Vagina (tissue), 2 donors: Measurements from ENCODE around the gene OLFML2A. TPM values are rescaled to one million over a fixed set of nuclear protein-coding genes. Genes with fewer than 3 reads are reported as not detected.
"Not testable (repeated sequence)": the region's sequence is repeated elsewhere in the genome, so short reads cannot be mapped to it uniquely, and the experiment has no call there.

Source experiments
- DNase-seq, 2 donors: peaks; one replicate each; pipeline ENCODE4 v3.0.0-alpha.2; 2017; ENCODE audit errors: extremely low spot score in 2 of 2
- H3K27ac ChIP-seq: fragments of 200-600 bp; sonication (generic); one replicate; pipeline ENCODE4 v1.5.1; 2019
- H3K27me3 ChIP-seq: fragments of 200-600 bp; sonication (generic); one replicate; pipeline ENCODE4 v1.5.1; 2019
- H3K36me3 ChIP-seq, 2 donors: fragments of 200-600 bp; sonication (generic); one replicate each; pipeline ENCODE4 v1.5.1; 2017 to 2019
- H3K4me1 ChIP-seq: fragments of 200-600 bp; sonication (generic); one replicate; pipeline ENCODE4 v1.5.1; 2019
- H3K4me3 ChIP-seq, 2 donors: fragments of 200-600 bp; sonication (generic); 1 replicate in 1 of 2; 2 replicates in 1 of 2; pipeline ENCODE4 v1.5.1; 2016 to 2019
- H3K9me3 ChIP-seq: fragments of 200-600 bp; sonication (generic); one replicate; pipeline ENCODE4 v1.5.1; 2019
- CTCF ChIP-seq, 3 experiments: fragments of 450-650 bp in 2 of 3; fragments of 200-600 bp in 1 of 3; sonication (generic) in 1 of 3; IDR thresholded peaks; one replicate each; pipeline ENCODE4 v1.5.1; 2017 to 2019; ENCODE audit warnings: antibody characterized with exemption in 3 of 3, mild to moderate bottlenecking in 2 of 3, moderate library complexity in 2 of 3
- POLR2A ChIP-seq, 2 donors: fragments of 450-650 bp; IDR thresholded peaks; one replicate each; pipeline ENCODE4 v1.6.1; 2017; ENCODE audit warnings: antibody characterized with exemption in 2 of 2, mild to moderate bottlenecking in 2 of 2, moderate library complexity in 2 of 2
- POLR2AphosphoS5 ChIP-seq, 2 donors: sonication (generic); formaldehyde crosslinking; IDR thresholded peaks; one replicate each; pipeline ENCODE4 v1.9.0; 2017; ENCODE audit warnings: antibody characterized with exemption in 2 of 2, mild to moderate bottlenecking in 2 of 2, low read depth in 1 of 2; ENCODE audit not compliant: insufficient read depth in 1 of 2
- intact Hi-C: fragments of 100-400 bp; cut with DNase I; formaldehyde crosslinking; loops from one replicate; pipeline ENCODE4 v1.15.1; 2023
- total RNA-seq: library from RNA; depleted of rRNA; stranded (reverse); fragments of >200 nt; gene quantifications from one replicate; pipeline ENCODE4 v1.2.3, GENCODE V29; 2016

The OLFML2A gene
- total RNA-seq, 1 donor from 2014 or later: 39.3 TPM

- no peak for DNase-seq
- no peak overlapping the region for H3K4me3 ChIP-seq
- no peaks in the 10 kb centered on the region for H3K36me3 ChIP-seq
- intact Hi-C loops: no loop called here
- H3K4me1 ChIP-seq: peaks cover 33% of the 10 kb centered on the region
- H3K27me3 ChIP-seq: no peaks in the 10 kb centered on the region
- no peaks in the 10 kb centered on the region for H3K9me3 ChIP-seq
- H3K27ac ChIP-seq: peak overlapping the region; percentile 43
- TF ChIP-seq POLR2A (IDR thresholded peaks at IDR 0.05) (no peak), CTCF (IDR thresholded peaks at IDR 0.05) (no peak), POLR2AphosphoS5 (IDR thresholded peaks at IDR 0.05; ENCODE audit: insufficient read depth in 1 of 2, low read depth in 1 of 2) (no peak)
Measured at GRCh38 chr9:124831642-124832364, 54.9 kb downstream of the OLFML2A start.

GRCh38 chr9:124834591-124834990 lies 57.7 kb downstream of the OLFML2A start:
- H3K4me3 ChIP-seq: no peak overlapping the region
- H3K9me3 ChIP-seq: no peaks in the 10 kb centered on the region
- peaks cover 33% of the 10 kb centered on the region for H3K4me1 ChIP-seq
- H3K27ac ChIP-seq: peak overlapping the region; percentile 20
- H3K36me3 ChIP-seq: no peaks in the 10 kb centered on the region
- no peak for TF ChIP-seq CTCF (IDR thresholded peaks at IDR 0.05)
- H3K27me3 ChIP-seq: no peaks in the 10 kb centered on the region
- DNase-seq: no peak
- intact Hi-C loops: no loop called here

- TF ChIP-seq POLR2AphosphoS5 (IDR thresholded peaks at IDR 0.05; ENCODE audit: insufficient read depth in 1 of 2, low read depth in 1 of 2) (peak in 1 of 2 donors; percentile 10), POLR2A (IDR thresholded peaks at IDR 0.05) (no peak), CTCF (IDR thresholded peaks at IDR 0.05) (no peak)
- DNase-seq: no peak
- intact Hi-C loops: loop anchor here (5.0 kb wide), 1 partner anchor 63 kb away; the partner anchor contains the start of gene NR6A1
- Histone ChIP-seq H3K4me1 (peaks cover 33% of the 10 kb centered on the region), H3K27ac (peak overlapping the region; percentile 20), H3K9me3 (no peaks in the 10 kb centered on the region), H3K4me3 (no peak overlapping the region), H3K36me3 (no peaks in the 10 kb centered on the region), H3K27me3 (no peaks in the 10 kb centered on the region)
Measured at GRCh38 chr9:124835026-124835557, 58.2 kb downstream of the OLFML2A start.

GRCh38 chr9:124838132-124838531 lies 61.2 kb downstream of the OLFML2A start:
- H3K9me3 ChIP-seq, H3K27ac ChIP-seq, H3K36me3 ChIP-seq, DNase-seq, H3K27me3 ChIP-seq, H3K4me3 ChIP-seq: not testable (repeated sequence)
- intact Hi-C loops: loop anchor here (5.0 kb wide), 1 partner anchor 66 kb away; the partner anchor contains the start of gene NR6A1
- peaks cover 17% of the 10 kb centered on the region for H3K4me1 ChIP-seq

GRCh38 chr9:124838567-124839275 lies 61.8 kb downstream of the OLFML2A start:
- intact Hi-C loops: loop anchor here (5.0 kb wide), 1 partner anchor 66 kb away; the partner anchor contains the start of gene NR6A1
- not testable (repeated sequence) for DNase-seq, H3K27ac ChIP-seq, H3K27me3 ChIP-seq, H3K9me3 ChIP-seq, H3K36me3 ChIP-seq
- H3K4me3 ChIP-seq: peak overlapping the region in 1 of 2 donors; percentile 32
- peaks cover 17% of the 10 kb centered on the region for H3K4me1 ChIP-seq
